GM12874 (cell line): ENCODE measurements around the gene ZNF433.

Experiments used
- TF ChIP-seq, protein P1 (sequence below): IDR thresholded peaks from 2 replicates; pipeline ENCODE4 v1.5.1; 2011; ENCODE audit warnings: low read depth, mild to moderate bottlenecking, control low read depth, low read length, moderate library complexity; ENCODE audit not compliant: insufficient read depth

ZNF433 gene

DNA sequence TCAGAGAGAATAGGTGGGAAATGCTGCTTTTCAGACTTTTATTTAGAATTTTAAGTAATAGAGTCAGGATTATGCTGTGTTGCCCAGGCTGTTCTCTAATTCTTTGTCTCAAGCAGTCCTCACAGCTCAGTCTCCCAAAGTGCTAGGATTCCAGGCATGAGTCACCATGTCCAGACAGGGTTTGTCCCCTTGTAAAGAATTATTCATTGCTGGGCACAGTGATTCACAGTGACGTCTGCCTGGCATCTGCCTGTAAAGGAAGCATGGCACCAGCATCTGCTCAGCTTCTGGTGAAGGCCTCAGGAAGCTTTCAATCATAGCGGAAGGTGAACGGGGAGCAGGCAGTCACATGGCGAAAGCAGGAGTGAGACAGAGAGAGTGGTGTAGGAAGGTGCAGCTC lies 53.0 kb downstream of the ZNF433 start:
- TF ChIP-seq, protein P1, sequence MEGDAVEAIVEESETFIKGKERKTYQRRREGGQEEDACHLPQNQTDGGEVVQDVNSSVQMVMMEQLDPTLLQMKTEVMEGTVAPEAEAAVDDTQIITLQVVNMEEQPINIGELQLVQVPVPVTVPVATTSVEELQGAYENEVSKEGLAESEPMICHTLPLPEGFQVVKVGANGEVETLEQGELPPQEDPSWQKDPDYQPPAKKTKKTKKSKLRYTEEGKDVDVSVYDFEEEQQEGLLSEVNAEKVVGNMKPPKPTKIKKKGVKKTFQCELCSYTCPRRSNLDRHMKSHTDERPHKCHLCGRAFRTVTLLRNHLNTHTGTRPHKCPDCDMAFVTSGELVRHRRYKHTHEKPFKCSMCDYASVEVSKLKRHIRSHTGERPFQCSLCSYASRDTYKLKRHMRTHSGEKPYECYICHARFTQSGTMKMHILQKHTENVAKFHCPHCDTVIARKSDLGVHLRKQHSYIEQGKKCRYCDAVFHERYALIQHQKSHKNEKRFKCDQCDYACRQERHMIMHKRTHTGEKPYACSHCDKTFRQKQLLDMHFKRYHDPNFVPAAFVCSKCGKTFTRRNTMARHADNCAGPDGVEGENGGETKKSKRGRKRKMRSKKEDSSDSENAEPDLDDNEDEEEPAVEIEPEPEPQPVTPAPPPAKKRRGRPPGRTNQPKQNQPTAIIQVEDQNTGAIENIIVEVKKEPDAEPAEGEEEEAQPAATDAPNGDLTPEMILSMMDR, result no peak

DNA sequence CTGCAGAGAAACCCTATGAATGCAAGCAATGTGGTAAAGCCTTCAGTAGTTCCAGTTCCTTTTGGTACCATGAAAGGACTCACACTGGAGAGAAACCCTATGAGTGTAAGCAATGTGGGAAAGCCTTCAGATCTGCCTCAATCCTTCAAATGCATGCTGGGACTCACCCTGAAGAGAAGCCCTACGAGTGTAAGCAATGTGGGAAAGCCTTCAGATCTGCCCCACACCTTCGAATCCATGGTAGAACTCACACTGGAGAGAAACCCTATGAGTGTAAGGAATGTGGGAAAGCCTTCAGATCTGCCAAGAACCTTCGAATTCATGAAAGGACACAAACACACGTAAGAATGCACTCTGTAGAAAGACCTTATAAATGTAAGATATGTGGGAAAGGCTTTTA lies 56.0 kb downstream of the ZNF433 start:
- TF ChIP-seq, protein P1, result no peak

DNA sequence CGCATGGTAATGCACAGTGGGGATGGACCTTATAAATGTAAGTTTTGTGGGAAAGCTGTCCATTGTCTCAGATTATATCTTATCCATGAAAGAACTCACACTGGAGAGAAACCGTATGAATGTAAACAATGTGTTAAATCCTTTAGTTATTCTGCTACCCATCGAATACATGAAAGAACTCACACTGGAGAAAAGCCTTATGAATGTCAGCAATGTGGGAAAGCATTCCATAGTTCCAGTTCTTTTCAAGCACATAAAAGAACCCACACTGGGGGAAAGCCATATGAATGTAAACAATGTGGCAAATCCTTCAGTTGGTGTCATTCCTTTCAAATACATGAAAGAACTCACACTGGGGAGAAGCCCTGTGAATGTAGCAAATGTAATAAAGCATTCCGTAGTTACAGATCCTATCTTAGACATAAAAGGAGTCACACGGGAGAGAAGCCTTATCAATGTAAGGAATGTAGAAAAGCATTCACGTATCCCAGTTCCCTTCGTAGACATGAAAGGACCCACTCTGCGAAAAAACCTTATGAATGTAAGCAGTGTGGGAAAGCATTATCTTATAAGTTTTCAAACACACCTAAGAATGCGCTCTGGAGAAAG lies 56.9 kb downstream of the ZNF433 start:
- TF ChIP-seq, protein P1, result no peak

DNA sequence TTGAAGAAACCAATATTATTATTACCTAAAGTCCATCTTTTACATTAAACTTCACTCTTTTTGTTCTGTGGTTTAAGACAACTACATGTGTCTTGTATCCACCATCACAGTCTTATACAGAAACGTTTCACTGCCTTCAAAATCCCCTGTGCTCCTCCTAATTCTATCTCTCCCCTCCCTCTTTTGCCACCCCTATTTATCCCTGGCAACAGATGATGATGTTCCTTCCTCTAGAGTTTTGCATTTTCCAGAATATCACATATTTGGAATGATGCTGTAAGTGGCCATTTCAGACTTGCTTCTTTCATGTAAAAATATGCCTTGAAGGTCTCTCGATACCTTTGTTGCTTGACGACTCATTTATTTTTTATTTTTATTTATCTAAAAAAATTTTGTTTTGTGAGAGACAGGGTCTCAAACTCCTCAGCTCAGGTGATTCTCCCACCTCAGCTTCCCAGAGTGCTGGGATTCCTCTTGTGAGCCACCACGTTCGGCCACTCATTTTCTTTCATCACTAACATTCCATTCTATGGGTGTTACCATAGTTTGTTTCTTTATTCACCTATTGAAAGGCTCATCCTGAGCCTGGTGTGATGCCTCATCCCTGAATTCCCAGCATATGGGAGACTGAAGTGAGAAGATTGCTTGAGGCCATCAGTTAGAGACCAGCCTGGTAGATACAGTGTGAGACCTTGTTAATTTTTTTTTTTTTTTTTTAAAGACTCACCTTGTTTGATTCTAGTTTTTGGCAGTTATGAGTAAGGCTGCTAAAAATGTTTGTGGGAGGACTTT lies 62.3 kb downstream of the ZNF433 start:
- TF ChIP-seq, protein P1, result no peak

DNA sequence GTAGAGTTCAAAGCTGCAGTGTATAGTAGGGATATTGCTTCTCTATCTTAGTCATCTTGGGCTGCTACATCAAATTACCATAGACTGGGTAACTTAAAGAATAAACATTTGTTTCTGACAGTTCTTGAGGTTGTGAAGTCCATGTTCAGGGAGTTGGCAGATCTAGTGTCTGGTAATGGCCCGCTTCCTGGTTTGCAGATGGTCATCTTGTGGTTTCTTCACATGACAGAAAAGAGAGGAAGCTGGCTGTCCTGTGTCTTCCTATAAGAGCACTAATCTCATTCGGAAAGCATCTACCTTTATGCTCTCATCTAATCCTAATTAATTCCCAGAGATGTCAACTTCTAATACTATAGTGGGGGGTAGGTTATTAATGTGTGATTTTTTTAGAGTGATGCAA lies 64.4 kb downstream of the ZNF433 start:
- TF ChIP-seq, protein P1, result no peak

DNA sequence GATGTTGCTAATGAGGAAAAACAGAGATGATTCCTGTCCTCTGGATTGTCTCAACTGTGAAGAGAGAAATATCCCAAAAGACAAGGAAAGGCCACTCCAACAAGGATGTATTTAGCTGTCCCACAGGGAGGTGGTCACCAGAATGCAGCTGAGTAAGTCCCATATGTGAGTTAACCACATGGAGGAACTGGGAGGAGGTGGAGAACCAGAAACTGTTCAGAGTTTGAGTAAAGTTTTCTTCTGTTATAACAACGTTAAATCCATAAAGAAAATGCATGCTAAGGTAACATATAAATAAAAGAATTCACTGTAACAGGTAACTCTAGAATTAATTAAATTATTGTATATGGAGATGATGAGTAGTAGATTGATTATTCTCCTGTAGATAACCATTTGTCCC lies 65.3 kb downstream of the ZNF433 start:
- TF ChIP-seq, protein P1, result no peak

DNA sequence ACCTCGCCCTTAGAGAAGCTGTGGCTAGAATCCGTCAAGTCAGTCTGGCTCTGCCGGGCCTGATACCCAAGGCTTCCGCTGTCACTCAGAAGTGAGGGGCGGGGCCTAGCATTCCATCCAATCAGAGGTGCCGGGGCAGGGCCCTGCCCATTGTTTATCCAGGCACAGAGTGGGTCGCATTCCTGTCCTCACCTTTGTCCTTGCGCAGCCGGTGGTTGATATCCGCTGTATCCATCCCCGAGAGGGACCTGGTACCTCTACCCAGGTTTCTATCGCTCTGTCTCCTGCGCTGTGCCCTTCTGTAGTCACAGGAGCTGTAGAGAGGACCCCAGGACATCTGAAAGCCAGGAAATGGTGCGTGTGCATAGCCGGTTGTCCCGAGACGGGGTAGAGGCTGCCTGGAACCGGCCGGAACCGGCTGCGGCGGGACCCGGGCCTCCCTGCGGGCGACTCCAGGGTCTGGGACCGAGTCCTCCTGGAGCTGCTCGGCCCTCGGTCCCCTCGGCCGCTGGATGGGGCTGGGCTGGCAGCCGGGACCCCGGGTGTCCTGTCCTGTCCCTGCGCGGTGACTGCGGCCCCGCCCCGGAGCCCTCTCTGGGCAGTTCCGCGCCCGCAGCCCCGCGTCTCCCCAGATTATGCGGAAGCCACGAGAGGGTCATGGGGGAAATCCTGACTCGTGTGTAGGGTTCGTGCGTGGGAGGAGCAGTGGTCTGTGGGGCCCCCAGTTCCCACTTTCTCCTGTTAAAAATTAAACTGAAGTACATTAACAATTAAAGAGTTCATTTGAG lies 70.4 kb downstream of the ZNF433 start, which contains the start of gene ZNF763:
ZNF763 (plus strand) TSS at position 183 of the 788 bp plus-strand sequence; CDS start at position 352, 169 bp downstream.
- TF ChIP-seq, protein P1, result no peak
